GM18499 (cell line): ENCODE results near the gene ARPC1B.
"Not testable (repeated sequence)": the region's sequence is repeated elsewhere in the genome, so short reads cannot be mapped to it uniquely, and the experiment has no call there.

Experiments used
- ATAC-seq: cut with Tn5 transposase; IDR thresholded peaks from one replicate; pipeline ENCODE4 v1.9.1; 2021; ENCODE audit warnings: moderate number of reproducible peaks; ENCODE audit not compliant: insufficient read depth, unreplicated experiment

Gene ARPC1B

GRCh38 chr7:99374111-99375064 lies at the start of gene ARPC1B:
Gene ARPC1B (plus strand): TSS chr7:99374730. CDS start chr7:99385715, 10,985 bp downstream.
- ATAC-seq, result no peak

DNA sequence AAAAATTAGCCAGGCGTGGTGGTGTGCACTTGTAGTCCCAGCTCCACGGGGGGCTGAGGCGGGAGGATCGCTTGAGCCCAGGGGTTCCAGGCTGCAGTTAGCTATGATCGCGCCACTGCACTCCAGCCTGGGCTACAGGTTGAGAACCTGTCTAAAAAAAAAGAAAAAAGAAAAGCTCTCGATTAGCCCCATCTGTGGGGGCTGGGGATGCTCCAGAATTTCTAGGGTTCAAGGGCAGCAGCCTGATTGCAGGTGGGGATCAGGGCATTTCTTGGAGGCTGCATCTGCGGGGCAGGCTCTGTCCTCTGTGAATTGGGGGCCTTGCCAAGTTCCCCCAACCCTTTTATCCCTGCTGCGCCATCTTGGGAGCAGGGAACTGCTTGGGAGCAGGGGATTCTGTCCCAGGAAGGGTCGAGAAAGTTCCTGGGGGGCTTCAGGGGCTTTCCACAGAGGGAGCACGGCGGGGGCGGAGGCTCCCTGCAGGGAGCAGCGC lies 49.5 kb upstream of the ARPC1B start:
- no peak for ATAC-seq

- peak; percentile 63 for ATAC-seq
Observed at GRCh38 chr7:99325592-99326407, 48.7 kb upstream of the ARPC1B start, which contains the start of gene ARPC1A. Gene ARPC1A (plus strand): TSS chr7:99325898. CDS start chr7:99333354, 7,456 bp downstream.

DNA sequence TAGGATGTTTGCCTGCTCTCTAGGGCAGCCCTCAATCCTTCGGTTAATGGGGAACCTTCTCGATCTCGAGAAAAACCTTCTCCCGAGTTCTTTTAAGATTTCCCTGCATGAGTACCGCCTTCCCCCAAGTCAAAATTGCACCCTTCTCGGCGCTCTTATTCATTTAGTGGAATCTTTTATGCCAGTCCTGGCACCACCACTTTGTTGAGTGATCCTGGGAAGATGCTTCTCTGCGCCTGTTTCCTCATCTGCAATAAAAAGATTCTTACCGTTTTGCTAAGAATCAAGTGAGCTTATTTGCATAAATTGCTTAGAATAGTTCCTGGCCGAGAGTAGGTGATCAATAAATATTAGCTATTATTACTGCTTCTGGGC lies 48.1 kb upstream of the ARPC1B start:
- no peak for ATAC-seq

DNA sequence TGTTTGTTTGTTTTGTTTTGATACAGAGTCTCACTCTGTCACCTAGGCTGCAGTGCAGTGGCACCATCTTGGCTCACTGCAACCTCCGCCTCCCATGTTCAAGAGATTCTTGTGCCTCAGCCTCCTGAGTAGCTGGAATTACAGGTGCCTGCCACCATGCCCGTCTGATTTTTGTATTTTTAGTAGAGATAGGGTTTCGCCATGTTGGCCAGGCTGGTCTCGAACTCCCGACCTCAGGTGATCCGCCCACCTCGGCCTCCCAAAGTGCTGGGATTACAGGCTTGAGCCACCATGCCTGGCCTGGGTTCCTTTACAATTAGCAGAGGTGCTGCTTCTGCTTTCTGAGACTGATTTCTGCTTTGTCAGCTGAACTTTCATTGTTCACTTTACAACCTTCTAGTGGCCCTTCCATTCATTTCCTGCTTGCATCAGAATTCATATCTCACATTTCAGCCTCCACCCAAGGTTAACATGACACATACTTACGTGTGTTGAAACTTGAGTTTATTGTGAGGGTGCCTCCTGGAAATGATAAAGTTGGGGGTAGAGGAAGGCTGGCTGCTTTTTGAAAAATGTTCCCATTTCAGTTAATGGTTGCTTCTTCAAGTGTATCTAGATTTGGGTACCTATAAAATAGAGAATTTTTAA lies 44.1 kb upstream of the ARPC1B start:
- not testable (repeated sequence) for ATAC-seq

GRCh38 chr7:99331002-99331401 lies 43.5 kb upstream of the ARPC1B start:
- no peak for ATAC-seq

DNA sequence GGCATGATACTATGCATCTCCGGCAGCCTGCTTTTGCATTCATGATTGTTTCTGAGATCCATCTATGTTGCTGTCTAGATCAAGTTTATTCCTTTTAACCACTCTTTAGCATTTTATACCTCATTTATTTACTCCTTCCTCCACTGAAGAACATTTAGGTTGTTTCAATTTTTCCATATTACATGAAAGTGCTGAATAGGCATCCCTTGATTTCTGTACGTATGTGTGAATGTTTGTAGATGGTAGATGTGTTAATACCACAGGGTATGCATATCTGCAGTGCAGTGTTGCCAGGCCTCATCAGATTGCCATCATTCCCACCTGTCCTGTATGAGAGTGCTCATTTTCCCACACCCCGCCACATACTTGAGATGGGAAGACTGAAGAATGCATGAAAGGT lies 34.9 kb upstream of the ARPC1B start:
- no peak for ATAC-seq

DNA sequence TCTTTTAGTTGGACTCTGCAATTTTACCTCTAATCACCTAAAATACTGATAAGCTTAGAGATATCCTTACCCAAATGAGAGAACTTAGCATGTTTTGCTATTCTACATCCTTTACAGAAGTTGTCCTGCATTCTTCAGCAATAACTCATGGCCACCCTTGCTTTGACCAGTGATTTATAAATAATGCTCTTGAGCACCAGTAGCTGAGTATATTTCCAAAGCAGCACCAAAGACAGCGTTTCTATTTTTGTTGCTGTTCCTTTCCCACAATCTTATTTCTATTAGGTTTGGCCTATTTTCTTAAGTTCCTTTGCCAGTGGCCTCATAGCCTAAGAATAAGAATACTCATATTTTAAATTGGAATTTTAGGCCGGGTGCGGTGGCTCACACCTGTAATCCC lies 33.9 kb upstream of the ARPC1B start:
- no peak for ATAC-seq

- ATAC-seq, result no peak
Observed at GRCh38 chr7:99344061-99344647, 30.4 kb upstream of the ARPC1B start.

GRCh38 chr7:99350641-99351040 lies 23.9 kb upstream of the ARPC1B start:
- ATAC-seq, result not testable (repeated sequence)

GRCh38 chr7:99352247-99352646 lies 22.3 kb upstream of the ARPC1B start:
- ATAC-seq, result no peak

DNA sequence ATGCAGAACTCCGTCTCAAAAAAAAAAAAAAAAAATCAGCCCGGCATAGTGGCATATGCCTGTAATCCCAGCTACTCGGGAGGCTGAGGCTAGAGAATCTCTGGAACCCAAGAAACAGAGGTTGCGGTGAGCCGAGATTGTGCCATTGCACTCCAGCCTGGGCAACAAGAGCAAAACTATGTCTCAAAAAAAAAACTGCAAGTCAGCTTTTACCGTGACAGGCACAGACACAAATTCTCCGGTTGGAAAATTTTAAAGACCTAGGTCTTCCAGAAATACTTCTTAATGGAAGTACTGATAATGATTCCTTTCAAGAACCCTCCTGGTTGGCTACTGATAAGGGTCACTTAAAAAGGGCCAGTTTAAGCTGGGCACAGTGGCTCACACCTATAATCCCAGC lies 19.4 kb upstream of the ARPC1B start:
- ATAC-seq, result no peak

DNA sequence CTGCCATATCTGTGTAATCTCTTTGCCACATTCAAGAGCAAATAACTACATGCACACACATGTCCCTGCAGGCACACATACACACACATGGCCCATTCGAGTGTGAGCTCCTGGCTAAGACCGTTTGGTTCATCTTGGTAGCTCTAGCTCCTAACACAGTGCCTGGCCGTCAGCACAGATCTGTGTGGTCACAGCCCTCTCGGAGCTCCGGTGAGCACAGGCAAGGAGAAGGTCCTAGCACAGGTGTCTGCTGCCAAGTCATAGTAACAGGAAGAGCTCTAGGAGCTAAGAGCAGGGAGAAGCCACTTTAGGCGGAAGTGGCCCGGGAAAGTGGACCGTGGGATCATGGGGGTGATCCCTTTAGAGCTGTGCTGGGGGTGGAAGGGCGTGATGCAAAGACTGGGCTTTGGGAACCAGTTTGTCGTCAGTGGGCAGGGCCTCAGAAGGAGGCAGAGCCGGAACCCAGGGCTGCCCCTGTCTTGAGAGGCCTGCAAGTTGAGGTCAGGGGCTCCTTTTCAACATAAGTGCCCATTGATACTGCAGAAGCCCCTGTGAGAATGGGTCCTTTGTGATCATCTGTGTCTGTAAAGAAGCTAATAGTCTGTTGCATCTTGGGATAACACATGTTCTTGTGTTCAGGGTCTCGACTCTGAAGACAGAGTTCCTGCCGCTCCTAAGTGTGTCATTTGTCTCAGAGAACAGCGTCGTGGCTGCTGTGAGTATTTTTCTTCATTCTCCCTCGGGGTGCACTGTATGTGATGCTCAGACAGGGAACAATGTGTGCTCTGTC lies 16.6 kb upstream of the ARPC1B start:
- no peak for ATAC-seq

GRCh38 chr7:99358521-99358920 lies 16.0 kb upstream of the ARPC1B start:
- not testable (repeated sequence) for ATAC-seq

GRCh38 chr7:99359465-99360154 lies 14.9 kb upstream of the ARPC1B start:
- no peak for ATAC-seq

GRCh38 chr7:99362801-99363200 lies 11.7 kb upstream of the ARPC1B start:
- no peak for ATAC-seq

DNA sequence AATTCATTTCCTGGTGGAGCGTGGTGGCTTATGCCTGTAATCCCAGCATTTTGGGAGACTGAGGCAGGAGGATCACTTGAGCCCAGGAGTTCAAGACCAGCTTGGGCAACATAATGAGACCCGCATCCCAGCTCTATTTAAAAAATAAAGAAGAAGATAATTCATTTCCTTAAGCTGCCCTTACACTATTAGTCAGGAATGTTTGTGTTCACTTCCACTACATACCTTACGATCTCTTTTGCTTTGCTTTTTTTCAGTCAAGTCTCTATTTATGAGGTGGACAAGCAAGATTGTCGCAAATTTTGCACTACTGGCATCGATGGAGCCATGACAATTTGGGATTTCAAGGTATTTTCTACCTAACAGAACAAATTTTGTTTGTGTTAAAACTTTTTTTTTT lies 11.2 kb upstream of the ARPC1B start:
- no peak for ATAC-seq

DNA sequence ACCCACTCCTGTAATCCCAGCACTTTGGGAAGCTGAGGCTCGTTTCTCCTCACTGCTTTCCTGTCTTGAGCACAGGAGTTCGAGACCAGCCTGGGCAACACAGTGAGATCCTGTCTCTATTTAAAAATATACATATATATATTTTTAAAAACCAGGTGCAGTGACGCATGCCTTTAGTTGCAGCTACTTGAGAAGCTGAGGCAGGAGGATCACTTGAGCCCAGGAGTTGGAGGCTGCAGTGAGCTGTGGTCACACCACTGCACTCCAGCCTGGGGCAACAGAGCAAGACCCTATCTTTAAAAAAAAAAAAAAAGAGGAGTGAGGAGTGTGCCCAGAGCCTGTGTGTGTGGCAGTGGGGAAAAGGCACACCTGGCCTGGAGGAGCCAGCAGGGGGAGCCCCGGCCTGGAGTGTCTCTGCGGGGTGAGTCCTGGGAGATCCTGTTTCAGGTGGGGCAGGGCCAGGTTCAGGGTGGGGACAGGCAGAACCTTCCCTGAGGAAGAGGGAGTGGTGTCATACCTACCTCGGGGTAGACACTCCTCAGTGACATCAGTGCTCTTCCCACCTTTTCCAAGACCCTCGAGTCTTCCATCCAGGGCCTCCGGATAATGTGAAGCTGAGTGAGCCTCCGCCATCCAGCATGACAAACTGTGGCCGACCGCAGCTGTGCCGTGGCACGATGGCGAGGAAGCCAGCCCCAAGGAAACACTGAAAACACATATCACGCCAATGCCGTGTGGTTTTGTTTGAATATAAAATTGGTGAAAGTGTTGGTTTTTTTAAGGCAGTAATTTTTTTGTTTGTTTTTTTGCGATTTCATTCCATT lies 9.0 kb upstream of the ARPC1B start:
- no peak for ATAC-seq
